ENCODE data around the gene BORA. TPM values are rescaled to one million over a fixed set of nuclear protein-coding genes. Genes with fewer than 3 reads are reported as not detected.

Gene BORA
- total and polyA plus RNA-seq, 2 of the 13 experiments (the other 11 are each of a cell fraction or from before 2014, with no cell fraction given): 4.0 to 17.4 TPM

GRCh38 chr13:72792640-72793039, 64.9 kb downstream of the BORA start (continued):
- TF ChIP-seq ZNF740 (CRISPR knock-in tag; IDR thresholded peaks at IDR 0.05) (no peak), CEBPB (IDR thresholded peaks at IDR 0.05; ENCODE audit: borderline replicate concordance, low read depth, low read length) (peak; percentile 78), ZNF629 (CRISPR knock-in tag; conservative IDR thresholded peaks at IDR 0.05) (no peak), BCL6 (CRISPR knock-in tag; IDR thresholded peaks at IDR 0.05) (peak; percentile 92), DMAP1 (CRISPR knock-in tag; IDR thresholded peaks at IDR 0.05) (no peak), FOXJ3 (CRISPR knock-in tag; IDR thresholded peaks at IDR 0.05; ENCODE audit: borderline replicate concordance) (peak; percentile 26; the same call in 1 of the 2 replicates), ZNF121 (CRISPR knock-in tag; IDR thresholded peaks at IDR 0.05) (no peak), XBP1 (CRISPR knock-in tag; IDR thresholded peaks at IDR 0.05) (no peak), ZNF276 (CRISPR knock-in tag; IDR thresholded peaks at IDR 0.05; ENCODE audit: low read depth) (no peak), ZNF24 (IDR thresholded peaks at IDR 0.05) (no peak), ZNF781 (CRISPR knock-in tag; IDR thresholded peaks at IDR 0.05; ENCODE audit: borderline replicate concordance, not compliant biosample characterization) (no peak), KMT2B (CRISPR knock-in tag; IDR thresholded peaks at IDR 0.05) (no peak), ZNF468 (CRISPR knock-in tag; IDR thresholded peaks at IDR 0.05) (no peak), ZNF281 (CRISPR knock-in tag; IDR thresholded peaks at IDR 0.05; ENCODE audit: borderline replicate concordance) (no peak), ZNF275 (CRISPR knock-in tag; IDR thresholded peaks at IDR 0.05; ENCODE audit: borderline replicate concordance) (no peak), KAT2B (IDR thresholded peaks at IDR 0.05; ENCODE audit: borderline replicate concordance, low read depth, low read length) (peak; percentile 39; the same call in 1 of the 2 replicates), THRA (CRISPR knock-in tag; IDR thresholded peaks at IDR 0.05; ENCODE audit: borderline replicate concordance) (no peak), ZFP90 (CRISPR knock-in tag; IDR thresholded peaks at IDR 0.05; ENCODE audit: borderline replicate concordance) (no peak), HMGXB4 (CRISPR knock-in tag; IDR thresholded peaks at IDR 0.05; ENCODE audit: borderline replicate concordance in 1 of 2, low read depth in 1 of 2) (no peak)
